BLaER1 treated with 17β-estradiol and CSF1 and Interleukin-3, amounts not matched to agents 10 nM and 100 nM (cell line): Measurements from ENCODE around the gene HOXC9.
A peak's percentile ranks its signal among the peaks of the same experiment; 100 is the strongest.

Source experiments
- H3K27ac ChIP-seq, 11 experiments: shearing (Covaris generic); formaldehyde crosslinking; 2 replicates each; pipeline ENCODE4 v1.8.1; 2022
- H3K27me3 ChIP-seq, 11 experiments: shearing (Covaris generic); formaldehyde crosslinking; 2 replicates each; pipeline ENCODE4 v1.8.1; 2022
- H3K36me3 ChIP-seq, 11 experiments: shearing (Covaris generic); formaldehyde crosslinking; 2 replicates each; pipeline ENCODE4 v1.8.1; 2022
- H3K4me1 ChIP-seq, 10 experiments: shearing (Covaris generic); formaldehyde crosslinking; 2 replicates each; pipeline ENCODE4 v1.8.1; 2022
- H3K4me2 ChIP-seq, 11 experiments: shearing (Covaris generic); formaldehyde crosslinking; 2 replicates each; pipeline ENCODE4 v1.8.1; 2022
- H3K4me3 ChIP-seq, 10 experiments: shearing (Covaris generic); formaldehyde crosslinking; 2 replicates each; pipeline ENCODE4 v1.8.1; 2022
- H3K9ac ChIP-seq, 11 experiments: shearing (Covaris generic); formaldehyde crosslinking; 2 replicates each; pipeline ENCODE4 v1.8.1; 2022
- H3K9me3 ChIP-seq, 11 experiments: shearing (Covaris generic); formaldehyde crosslinking; replicated peaks in 1 of 11; 2 replicates each; pipeline ENCODE4 v1.8.1; 2022
- H4K20me1 ChIP-seq, 11 experiments: shearing (Covaris generic); formaldehyde crosslinking; 2 replicates each; pipeline ENCODE4 v1.8.1; 2022
- Cebpa-rat ChIP-seq, 11 experiments: shearing (Covaris generic); IDR thresholded peaks; 2 replicates each; pipeline ENCODE4 v1.8.1; 2022

Gene HOXC9

GRCh38 chr12:54049108-54049507 is 49.1 kb downstream of the HOXC9 start:
- Histone ChIP-seq H4K20me1 (peaks cover 0 to 88% (median 44%) of the 10 kb centered on the region in 11 experiments; a peak in 15 of 22 replicates), H3K4me3 (no peak overlapping the region), H3K4me2 (no peak overlapping the region), H3K27me3 (peaks cover 100% of the 10 kb centered on the region in 11 experiments), H3K36me3 (no peaks in the 10 kb centered on the region), H3K27ac (no peak overlapping the region), H3K9me3 (peaks cover 12 to 52% (median 35%) of the 10 kb centered on the region in 11 experiments), H3K9ac (no peak overlapping the region), H3K4me1 (peaks cover 0 to 18% (median 0%) of the 10 kb centered on the region in 10 experiments; a peak in 8 of 20 replicates)
- no peak for TF ChIP-seq Cebpa-rat (IDR thresholded peaks at IDR 0.05)

- TF ChIP-seq Cebpa-rat (IDR thresholded peaks at IDR 0.05) = no peak
- peaks cover 12 to 52% (median 35%) of the 10 kb centered on the region in 11 experiments for H3K9me3 ChIP-seq
- H3K4me3 ChIP-seq = no peak overlapping the region
- H3K4me2 ChIP-seq = no peak overlapping the region
- H3K27me3 ChIP-seq = peaks cover 98 to 100% (median 100%) of the 10 kb centered on the region in 11 experiments
- no peak overlapping the region for H3K9ac ChIP-seq
- peaks cover 0 to 78% (median 39%) of the 10 kb centered on the region in 11 experiments; a peak in 15 of 22 replicates for H4K20me1 ChIP-seq
- H3K36me3 ChIP-seq = no peaks in the 10 kb centered on the region
- H3K4me1 ChIP-seq = peaks cover 0 to 18% (median 0%) of the 10 kb centered on the region in 10 experiments; a peak in 8 of 20 replicates
- no peak overlapping the region for H3K27ac ChIP-seq
Measured at GRCh38 chr12:54050482-54050810, 50.5 kb downstream of the HOXC9 start.

GRCh38 chr12:54051026-54051842 is 51.3 kb downstream of the HOXC9 start:
- no peak for TF ChIP-seq Cebpa-rat (IDR thresholded peaks at IDR 0.05)
- Histone ChIP-seq H3K27ac (no peak overlapping the region), H4K20me1 (peaks cover 0 to 74% (median 39%) of the 10 kb centered on the region in 11 experiments; a peak in 15 of 22 replicates), H3K4me1 (peaks cover 0 to 18% (median 0%) of the 10 kb centered on the region in 10 experiments; a peak in 8 of 20 replicates), H3K9me3 (peaks cover 12 to 52% (median 35%) of the 10 kb centered on the region in 11 experiments), H3K27me3 (peaks cover 98 to 100% (median 100%) of the 10 kb centered on the region in 11 experiments), H3K9ac (no peak overlapping the region), H3K4me3 (no peak overlapping the region), H3K36me3 (no peaks in the 10 kb centered on the region), H3K4me2 (peak overlapping the region in 3 of 11 experiments; percentile 34 to 54 (median 48); a peak in 6 of 22 replicates)

- Histone ChIP-seq H3K4me3 (no peak overlapping the region), H3K9ac (no peak overlapping the region), H3K27ac (no peak overlapping the region), H3K27me3 (peaks cover 98 to 100% (median 100%) of the 10 kb centered on the region in 11 experiments), H4K20me1 (peaks cover 0 to 75% (median 34%) of the 10 kb centered on the region in 11 experiments; a peak in 15 of 22 replicates), H3K9me3 (peaks cover 12 to 47% (median 30%) of the 10 kb centered on the region in 11 experiments), H3K36me3 (no peaks in the 10 kb centered on the region), H3K4me1 (peaks cover 0 to 18% (median 0%) of the 10 kb centered on the region in 10 experiments; a peak in 8 of 20 replicates), H3K4me2 (peak overlapping the region in 1 of 11 experiments; percentile 54; a peak in 1 of 22 replicates)
- TF ChIP-seq Cebpa-rat (IDR thresholded peaks at IDR 0.05) = no peak
Measured at GRCh38 chr12:54051874-54052437, 52.0 kb downstream of the HOXC9 start.

- peaks cover 0 to 75% (median 28%) of the 10 kb centered on the region in 11 experiments; a peak in 16 of 22 replicates for H4K20me1 ChIP-seq
- H3K9me3 ChIP-seq = peaks cover 6 to 42% (median 24%) of the 10 kb centered on the region in 11 experiments
- H3K36me3 ChIP-seq = no peaks in the 10 kb centered on the region
- peak overlapping the region in 2 of 11 experiments; percentile 37 to 45; a peak in 2 of 22 replicates for H3K4me2 ChIP-seq
- H3K27me3 ChIP-seq = peaks cover 98 to 100% (median 100%) of the 10 kb centered on the region in 11 experiments
- no peak overlapping the region for H3K27ac ChIP-seq
- peaks cover 0 to 18% (median 0%) of the 10 kb centered on the region in 10 experiments; a peak in 8 of 20 replicates for H3K4me1 ChIP-seq
- no peak overlapping the region for H3K9ac ChIP-seq
- TF ChIP-seq Cebpa-rat (IDR thresholded peaks at IDR 0.05) = no peak
- H3K4me3 ChIP-seq = peak overlapping the region in 1 of 10 experiments; percentile 29; a peak in 1 of 20 replicates
Measured at GRCh38 chr12:54052438-54053002, 52.6 kb downstream of the HOXC9 start.
